DOHH2 (cell line): ENCODE measurements around the gene ST3GAL4.

Experiments used
- EZH2phosphoT487 ChIP-seq: fragments of 200-600 bp; sonication (generic); IDR thresholded peaks from 2 replicates; pipeline ENCODE4 v1.6.1; 2017; ENCODE audit warnings: borderline replicate concordance, mild to moderate bottlenecking, antibody characterized with exemption, low read length, moderate library complexity, mixed read lengths
- TF ChIP-seq, protein P1 (sequence below): fragments of 200-600 bp; sonication (generic); IDR thresholded peaks from one replicate; pipeline ENCODE4 v1.5.1; 2014; ENCODE audit warnings: antibody characterized with exemption, mild to moderate bottlenecking, low read depth, low read length; ENCODE audit not compliant: poor library complexity, severe bottlenecking

DNA sequence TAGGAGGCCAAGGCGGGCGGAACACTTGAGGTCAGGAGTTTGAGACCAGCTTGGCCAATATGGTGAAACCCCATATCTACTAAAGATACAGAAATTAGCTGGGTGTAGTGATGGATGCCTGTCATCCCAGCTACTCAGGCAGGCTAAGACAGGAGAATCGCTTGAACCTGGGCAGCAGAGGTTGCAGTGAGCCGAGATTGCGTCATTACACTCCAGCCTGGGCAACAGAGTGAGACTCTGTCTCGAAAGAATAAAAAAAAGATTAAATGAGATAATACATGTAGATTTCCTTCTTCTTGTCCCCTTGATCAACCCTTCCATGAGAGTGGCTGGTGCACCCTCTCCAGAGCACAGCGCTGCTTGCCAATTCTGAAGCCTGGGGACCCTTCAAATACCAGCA lies 106.9 kb downstream of the ST3GAL4 start:
- TF ChIP-seq, protein P1, sequence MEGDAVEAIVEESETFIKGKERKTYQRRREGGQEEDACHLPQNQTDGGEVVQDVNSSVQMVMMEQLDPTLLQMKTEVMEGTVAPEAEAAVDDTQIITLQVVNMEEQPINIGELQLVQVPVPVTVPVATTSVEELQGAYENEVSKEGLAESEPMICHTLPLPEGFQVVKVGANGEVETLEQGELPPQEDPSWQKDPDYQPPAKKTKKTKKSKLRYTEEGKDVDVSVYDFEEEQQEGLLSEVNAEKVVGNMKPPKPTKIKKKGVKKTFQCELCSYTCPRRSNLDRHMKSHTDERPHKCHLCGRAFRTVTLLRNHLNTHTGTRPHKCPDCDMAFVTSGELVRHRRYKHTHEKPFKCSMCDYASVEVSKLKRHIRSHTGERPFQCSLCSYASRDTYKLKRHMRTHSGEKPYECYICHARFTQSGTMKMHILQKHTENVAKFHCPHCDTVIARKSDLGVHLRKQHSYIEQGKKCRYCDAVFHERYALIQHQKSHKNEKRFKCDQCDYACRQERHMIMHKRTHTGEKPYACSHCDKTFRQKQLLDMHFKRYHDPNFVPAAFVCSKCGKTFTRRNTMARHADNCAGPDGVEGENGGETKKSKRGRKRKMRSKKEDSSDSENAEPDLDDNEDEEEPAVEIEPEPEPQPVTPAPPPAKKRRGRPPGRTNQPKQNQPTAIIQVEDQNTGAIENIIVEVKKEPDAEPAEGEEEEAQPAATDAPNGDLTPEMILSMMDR, result no peak
- TF ChIP-seq EZH2phosphoT487, result no peak
